ENCODE measurements around the gene CRTAP.

The CRTAP gene

DNA sequence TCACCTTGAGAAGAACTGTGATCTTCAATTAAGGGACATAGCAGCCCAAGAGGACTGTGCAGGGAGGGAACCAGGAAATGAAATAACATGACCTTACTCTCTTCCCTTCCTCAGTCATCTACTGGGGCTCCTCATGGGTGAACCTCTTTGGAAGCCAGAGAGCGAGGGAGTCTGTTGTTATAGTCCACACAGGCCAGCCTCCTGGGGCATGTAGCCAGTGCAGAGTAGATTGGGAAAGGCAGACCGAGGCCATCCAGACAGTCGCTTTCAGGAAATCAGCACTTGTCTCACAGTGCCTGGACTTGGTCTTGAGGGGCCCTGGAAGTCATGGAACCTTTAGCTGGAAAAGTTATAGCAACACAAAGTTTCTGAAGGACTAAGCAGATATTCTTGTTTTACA lies 6.1 kb downstream of the CRTAP start:
- TF ChIP-seq FOXP2 (optimal IDR thresholded peaks at IDR 0.05; ENCODE audit: borderline replicate concordance, extremely low read depth, extremely low read length, insufficient read depth) = no peak
- no peak for TF ChIP-seq POLR2AphosphoS5 (IDR thresholded peaks at IDR 0.05; ENCODE audit: low read depth, low read length)
- no peak for TF ChIP-seq TAF1 (IDR thresholded peaks at IDR 0.05; ENCODE audit: borderline replicate concordance, insufficient read depth, low read length)
- TF ChIP-seq SIN3A (IDR thresholded peaks at IDR 0.05; ENCODE audit: borderline replicate concordance, insufficient read depth, low read length) = no peak
- TF ChIP-seq, protein P1, sequence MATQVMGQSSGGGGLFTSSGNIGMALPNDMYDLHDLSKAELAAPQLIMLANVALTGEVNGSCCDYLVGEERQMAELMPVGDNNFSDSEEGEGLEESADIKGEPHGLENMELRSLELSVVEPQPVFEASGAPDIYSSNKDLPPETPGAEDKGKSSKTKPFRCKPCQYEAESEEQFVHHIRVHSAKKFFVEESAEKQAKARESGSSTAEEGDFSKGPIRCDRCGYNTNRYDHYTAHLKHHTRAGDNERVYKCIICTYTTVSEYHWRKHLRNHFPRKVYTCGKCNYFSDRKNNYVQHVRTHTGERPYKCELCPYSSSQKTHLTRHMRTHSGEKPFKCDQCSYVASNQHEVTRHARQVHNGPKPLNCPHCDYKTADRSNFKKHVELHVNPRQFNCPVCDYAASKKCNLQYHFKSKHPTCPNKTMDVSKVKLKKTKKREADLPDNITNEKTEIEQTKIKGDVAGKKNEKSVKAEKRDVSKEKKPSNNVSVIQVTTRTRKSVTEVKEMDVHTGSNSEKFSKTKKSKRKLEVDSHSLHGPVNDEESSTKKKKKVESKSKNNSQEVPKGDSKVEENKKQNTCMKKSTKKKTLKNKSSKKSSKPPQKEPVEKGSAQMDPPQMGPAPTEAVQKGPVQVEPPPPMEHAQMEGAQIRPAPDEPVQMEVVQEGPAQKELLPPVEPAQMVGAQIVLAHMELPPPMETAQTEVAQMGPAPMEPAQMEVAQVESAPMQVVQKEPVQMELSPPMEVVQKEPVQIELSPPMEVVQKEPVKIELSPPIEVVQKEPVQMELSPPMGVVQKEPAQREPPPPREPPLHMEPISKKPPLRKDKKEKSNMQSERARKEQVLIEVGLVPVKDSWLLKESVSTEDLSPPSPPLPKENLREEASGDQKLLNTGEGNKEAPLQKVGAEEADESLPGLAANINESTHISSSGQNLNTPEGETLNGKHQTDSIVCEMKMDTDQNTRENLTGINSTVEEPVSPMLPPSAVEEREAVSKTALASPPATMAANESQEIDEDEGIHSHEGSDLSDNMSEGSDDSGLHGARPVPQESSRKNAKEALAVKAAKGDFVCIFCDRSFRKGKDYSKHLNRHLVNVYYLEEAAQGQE (IDR thresholded peaks at IDR 0.05; ENCODE audit: insufficient read depth in 1 of 2, low read depth in 2 of 2, low read length in 2 of 2) = no peak

DNA sequence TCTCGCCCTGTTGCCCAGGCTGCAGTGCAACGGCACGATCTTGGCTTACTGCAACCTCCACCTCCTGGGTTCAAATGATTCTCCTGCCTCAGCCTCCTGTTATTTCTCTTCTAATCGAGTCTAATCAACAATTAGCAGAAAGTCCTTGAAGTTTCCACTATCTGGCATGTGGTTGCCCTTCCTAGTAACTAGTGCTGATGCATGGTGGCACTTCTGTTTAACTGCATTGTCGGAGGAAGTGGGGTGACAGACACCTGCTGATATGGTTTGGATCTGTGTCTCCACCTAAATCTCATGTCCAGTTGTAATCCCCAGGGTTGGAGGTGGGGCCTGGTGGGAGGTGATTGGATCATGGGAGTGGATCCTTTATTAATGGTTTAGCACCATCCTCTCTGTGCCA lies 9.2 kb downstream of the CRTAP start:
- TF ChIP-seq POLR2AphosphoS5 (IDR thresholded peaks at IDR 0.05; ENCODE audit: low read depth, low read length) = no peak
- TF ChIP-seq TAF1 (IDR thresholded peaks at IDR 0.05; ENCODE audit: borderline replicate concordance, insufficient read depth, low read length) = no peak
- TF ChIP-seq, protein P1 (IDR thresholded peaks at IDR 0.05; ENCODE audit: insufficient read depth in 1 of 2, low read depth in 2 of 2, low read length in 2 of 2) = no peak
- TF ChIP-seq FOXP2 (optimal IDR thresholded peaks at IDR 0.05; ENCODE audit: borderline replicate concordance, extremely low read depth, extremely low read length, insufficient read depth) = no peak

DNA sequence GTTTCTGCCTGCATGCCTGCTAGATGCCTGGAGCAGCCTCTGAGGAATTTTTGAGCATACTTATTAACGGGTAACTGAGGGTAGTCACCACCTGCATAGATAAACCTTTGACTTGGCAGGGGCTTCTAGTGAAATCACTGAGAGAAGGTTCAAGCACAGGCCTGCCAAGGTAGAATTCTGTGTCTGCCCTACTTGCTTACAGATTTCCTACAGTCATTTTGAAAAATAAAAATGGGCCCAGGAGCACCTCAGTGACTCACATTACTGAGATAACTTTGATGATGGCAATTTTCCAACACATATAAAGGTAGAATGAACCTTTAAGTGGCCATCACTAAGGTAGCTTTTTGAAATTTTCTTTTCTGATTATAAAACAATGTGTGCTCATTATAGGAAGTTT lies 10.8 kb downstream of the CRTAP start:
- TF ChIP-seq, protein P1 (IDR thresholded peaks at IDR 0.05; ENCODE audit: insufficient read depth in 1 of 2, low read depth in 2 of 2, low read length in 2 of 2) = no peak
- no peak for TF ChIP-seq FOXP2 (optimal IDR thresholded peaks at IDR 0.05; ENCODE audit: borderline replicate concordance, extremely low read depth, extremely low read length, insufficient read depth)
- TF ChIP-seq SIN3A (IDR thresholded peaks at IDR 0.05; ENCODE audit: borderline replicate concordance, insufficient read depth, low read length) = no peak
- TF ChIP-seq TAF1 (IDR thresholded peaks at IDR 0.05; ENCODE audit: borderline replicate concordance, insufficient read depth, low read length) = no peak
- no peak for TF ChIP-seq POLR2AphosphoS5 (IDR thresholded peaks at IDR 0.05; ENCODE audit: low read depth, low read length)

DNA sequence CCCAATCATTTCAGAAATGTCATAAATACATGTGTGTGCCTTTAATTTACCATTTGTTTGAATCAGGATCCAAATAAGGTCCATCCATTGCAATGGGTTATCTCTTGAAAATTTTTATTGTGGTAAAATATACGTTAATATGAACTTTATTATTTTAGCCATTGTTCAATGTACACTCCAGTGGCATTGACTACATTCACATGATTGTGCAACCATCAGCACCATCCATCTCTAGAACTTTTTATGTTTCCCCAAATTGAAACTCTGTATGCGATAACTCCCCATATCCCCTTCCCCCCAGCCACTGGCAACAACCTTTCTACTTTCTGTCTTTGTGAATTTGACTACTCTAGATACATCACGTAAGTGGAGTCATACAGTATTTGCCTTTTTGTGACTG lies 12.0 kb downstream of the CRTAP start:
- TF ChIP-seq POLR2AphosphoS5 (IDR thresholded peaks at IDR 0.05; ENCODE audit: low read depth, low read length) (no peak), FOXP2 (optimal IDR thresholded peaks at IDR 0.05; ENCODE audit: borderline replicate concordance, extremely low read depth, extremely low read length, insufficient read depth) (no peak), TAF1 (IDR thresholded peaks at IDR 0.05; ENCODE audit: borderline replicate concordance, insufficient read depth, low read length) (no peak), SIN3A (IDR thresholded peaks at IDR 0.05; ENCODE audit: borderline replicate concordance, insufficient read depth, low read length) (no peak)
- TF ChIP-seq, protein P1 (IDR thresholded peaks at IDR 0.05; ENCODE audit: insufficient read depth in 1 of 2, low read depth in 2 of 2, low read length in 2 of 2) = no peak

DNA sequence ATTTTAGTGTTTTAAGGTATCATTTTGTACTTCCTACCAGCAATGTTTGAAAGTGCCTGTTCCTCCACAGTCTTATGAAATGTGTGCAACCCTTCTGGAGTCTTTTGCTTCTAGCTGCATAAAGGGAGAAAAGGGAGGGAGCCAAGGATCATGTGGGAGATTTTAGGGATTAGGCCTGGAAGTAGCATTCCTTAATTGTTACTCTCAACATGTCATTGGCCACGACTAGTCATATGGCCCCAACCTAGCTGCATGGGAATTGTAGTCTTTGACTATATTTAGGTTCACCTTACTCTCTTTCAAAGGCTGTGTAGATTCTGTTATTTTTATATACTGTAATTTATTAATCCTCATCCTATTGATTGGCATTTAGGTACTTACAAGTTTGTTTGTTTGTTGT lies 14.9 kb downstream of the CRTAP start:
- TF ChIP-seq SIN3A (IDR thresholded peaks at IDR 0.05; ENCODE audit: borderline replicate concordance, insufficient read depth, low read length) (no peak), POLR2AphosphoS5 (IDR thresholded peaks at IDR 0.05; ENCODE audit: low read depth, low read length) (no peak), TAF1 (IDR thresholded peaks at IDR 0.05; ENCODE audit: borderline replicate concordance, insufficient read depth, low read length) (no peak), FOXP2 (optimal IDR thresholded peaks at IDR 0.05; ENCODE audit: borderline replicate concordance, extremely low read depth, extremely low read length, insufficient read depth) (no peak)
- TF ChIP-seq, protein P1 (IDR thresholded peaks at IDR 0.05; ENCODE audit: insufficient read depth in 1 of 2, low read depth in 2 of 2, low read length in 2 of 2) = no peak
